A549 treated with CpdA at 1 μM for 4 hours (cell line): ENCODE data around the gene ENTREP1. TPM values are rescaled to one million over a fixed set of nuclear protein-coding genes. Genes with fewer than 3 reads are reported as not detected.

Source experiments
- total RNA-seq: library from RNA; stranded (reverse); fragments of 200-300 nt; extraction: Qiagen RNA extraction; gene quantifications from 5 replicates; pipeline ENCODE4 v1.2.3, GENCODE V29; 2022; ENCODE audit warnings: low read depth

Gene ENTREP1, protein sequence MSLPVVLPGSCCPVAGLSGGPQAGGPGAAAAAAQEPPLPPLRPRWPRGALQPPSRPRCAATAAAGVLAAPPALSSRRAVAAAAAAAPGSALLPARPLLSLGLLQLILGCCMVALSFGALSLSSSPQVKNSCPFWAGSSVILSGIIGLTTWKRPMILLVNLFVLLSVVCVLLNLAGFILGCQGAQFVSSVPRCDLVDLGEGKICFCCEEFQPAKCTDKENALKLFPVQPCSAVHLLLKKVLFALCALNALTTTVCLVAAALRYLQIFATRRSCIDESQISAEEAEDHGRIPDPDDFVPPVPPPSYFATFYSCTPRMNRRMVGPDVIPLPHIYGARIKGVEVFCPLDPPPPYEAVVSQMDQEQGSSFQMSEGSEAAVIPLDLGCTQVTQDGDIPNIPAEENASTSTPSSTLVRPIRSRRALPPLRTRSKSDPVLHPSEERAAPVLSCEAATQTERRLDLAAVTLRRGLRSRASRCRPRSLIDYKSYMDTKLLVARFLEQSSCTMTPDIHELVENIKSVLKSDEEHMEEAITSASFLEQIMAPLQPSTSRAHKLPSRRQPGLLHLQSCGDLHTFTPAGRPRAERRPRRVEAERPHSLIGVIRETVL
- total RNA-seq, result 0.48 to 0.73 TPM (median 0.50 TPM) in 5 replicates

DNA sequence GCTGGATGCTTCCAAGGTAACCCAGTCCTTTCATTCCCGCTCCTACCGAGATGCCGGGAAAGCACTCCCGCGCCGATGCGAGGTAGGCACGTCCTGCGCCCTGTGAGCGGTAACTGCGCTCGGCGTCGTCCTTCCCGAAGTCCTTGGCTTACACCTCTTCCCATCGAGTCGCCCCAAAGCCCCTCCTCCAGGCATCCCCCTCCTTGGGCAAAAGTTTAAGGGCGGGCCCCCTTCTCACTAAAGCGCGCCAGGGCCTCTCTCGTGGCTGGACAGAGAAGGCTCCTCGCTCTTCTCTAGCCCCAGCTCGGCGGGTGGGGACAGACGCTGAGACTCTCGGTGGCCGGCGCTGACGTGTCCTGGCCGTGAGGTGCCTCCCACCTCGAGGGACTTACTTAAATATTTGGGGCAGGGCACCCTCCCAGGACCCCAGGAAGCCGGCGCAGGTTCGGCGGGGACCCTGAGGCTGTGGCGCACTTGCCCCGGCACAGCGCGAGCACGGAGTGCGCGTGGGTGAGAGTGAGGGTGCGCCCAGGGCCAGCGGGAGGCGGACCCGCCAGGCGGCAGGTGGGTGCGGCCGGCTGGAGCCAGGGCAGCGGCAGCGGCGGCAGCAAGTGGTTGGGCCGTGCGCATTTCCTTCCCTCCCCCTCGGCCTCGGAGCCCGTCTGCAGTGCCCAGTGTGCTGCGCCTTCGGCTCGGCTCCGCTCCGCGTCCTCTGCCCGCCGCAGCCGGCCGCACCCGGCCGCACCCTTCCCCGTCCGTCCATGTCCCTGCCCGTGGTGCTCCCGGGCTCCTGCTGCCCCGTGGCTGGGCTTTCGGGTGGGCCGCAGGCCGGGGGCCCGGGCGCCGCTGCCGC is at the start of gene ENTREP1:
TSS of gene ENTREP1 (plus strand) at position 667 of the 853 bp plus-strand sequence. CDS start at position 762, 95 bp downstream.

Other genes starting within 250 kb of the ENTREP1 start
- gene TJP2, start 150.9 kb upstream of the ENTREP1 start, total RNA-seq, result 4.1 to 5.2 TPM (median 4.8 TPM) in 5 replicates